ENCODE measurements around the gene SH3BGRL2.
"Not testable (repeated sequence)": the region's sequence is repeated elsewhere in the genome, so short reads cannot be mapped to it uniquely, and the experiment has no call there.

The SH3BGRL2 gene

DNA sequence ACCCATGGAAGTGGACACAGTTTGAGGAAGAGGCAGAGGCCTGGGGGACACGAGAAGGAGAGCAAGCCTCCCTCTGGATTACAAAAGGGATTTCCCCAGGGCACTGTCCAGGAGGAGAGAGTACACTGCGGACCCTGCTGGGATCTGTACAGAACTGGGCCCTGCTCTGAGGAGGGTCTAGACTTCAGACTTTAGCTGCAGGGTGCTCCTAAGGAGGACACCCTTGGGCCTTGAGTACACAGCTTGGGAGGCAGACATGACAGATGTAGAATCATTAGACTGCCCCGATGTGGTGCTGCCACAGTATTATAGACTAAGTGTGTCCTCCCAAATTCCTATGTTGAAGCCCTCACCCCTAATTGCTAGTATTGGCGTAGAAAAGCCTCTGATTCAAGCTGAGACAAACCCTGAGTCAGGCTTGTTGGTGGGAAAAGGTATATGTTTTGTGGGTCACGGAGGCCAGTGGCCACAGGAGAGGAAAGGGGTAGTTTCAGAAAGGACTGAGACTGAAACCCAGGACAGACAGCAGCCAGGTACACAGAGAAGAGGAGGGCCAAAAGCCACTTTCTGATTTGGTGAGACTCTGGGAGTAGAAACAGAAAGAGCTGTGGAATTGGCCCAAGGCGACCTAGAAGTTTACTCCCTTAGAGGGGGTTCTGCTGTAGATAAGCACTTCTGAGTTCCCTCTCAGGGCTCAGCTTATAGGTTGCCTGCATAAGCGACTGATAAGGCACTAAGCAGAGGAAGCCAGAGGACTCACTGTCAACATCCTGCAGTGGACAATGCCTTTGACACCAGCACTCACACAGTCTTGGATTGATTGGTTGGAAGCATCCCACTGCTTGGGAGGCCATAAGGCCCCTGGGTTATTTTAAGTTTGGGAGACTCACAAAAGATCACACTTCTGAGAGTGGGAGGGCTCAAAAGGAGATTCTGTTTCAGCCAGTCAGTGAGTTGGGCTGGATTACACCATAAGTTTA, 16.5 kb upstream of the SH3BGRL2 start:
- DNase-seq: peak; percentile 94

DNA sequence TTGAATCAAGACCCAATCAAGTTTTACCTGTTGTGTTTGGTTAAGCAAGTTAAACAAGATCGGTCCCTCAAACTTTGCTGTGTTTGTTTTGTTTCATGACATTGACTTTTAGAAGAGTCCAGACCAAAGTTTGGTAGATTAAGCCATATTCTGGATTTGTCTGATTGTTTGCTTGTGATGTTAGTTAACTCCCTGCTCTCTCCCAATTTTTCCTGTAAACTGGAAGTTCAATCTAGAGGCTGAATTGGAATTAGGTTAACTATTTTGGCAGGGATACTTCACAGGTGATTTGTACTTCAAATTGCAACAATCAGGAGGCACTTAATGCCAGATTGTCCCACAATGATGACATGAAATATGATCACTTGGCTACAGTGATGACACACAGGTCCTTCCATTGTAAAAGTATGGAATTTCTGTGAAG, 13.6 kb upstream of the SH3BGRL2 start:
- DNase-seq: no peak

DNA sequence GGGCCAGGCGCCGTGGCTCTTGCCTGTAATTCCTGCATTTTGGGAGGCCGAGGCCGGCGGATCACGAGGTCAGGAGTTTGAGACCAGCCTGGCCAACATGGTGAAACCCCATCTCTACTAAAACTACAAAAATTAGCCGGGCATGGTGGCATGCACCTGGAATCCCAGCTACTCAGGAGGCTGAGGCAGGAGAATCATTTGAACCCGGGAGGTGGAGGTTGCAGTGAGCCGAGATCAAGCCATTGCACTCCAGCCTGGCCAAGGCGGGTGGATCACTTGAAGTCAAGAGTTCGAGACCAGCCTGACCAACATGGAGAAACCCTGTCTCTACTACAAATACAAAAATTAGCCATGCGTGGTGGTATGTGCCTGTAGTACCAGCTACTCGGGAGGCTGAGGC, 12.7 kb upstream of the SH3BGRL2 start:
- not testable (repeated sequence) for DNase-seq

GRCh38 chr6:79621579-79621978, 9.6 kb upstream of the SH3BGRL2 start:
- peak; percentile 76 for DNase-seq

GRCh38 chr6:79622364-79622763, 8.8 kb upstream of the SH3BGRL2 start:
- no peak for DNase-seq

DNA sequence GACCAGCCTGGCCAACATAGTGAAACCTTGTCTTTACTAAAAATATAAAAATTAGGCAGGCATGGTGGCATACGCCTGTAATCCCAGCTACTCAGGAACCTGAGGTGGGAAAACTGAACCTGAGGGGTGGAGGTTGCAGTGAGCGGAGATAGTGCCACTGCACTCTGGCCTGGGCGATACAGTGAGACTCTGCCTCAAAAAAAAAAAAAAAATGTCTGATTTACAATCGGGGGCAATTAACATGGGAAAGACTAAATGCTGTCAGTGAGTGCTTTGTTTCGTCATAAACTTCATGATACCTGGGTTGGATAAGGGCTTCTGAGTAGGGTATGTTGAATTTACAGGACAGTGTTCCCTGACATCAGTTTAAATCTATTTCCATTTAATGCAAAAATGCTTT, 8.0 kb upstream of the SH3BGRL2 start:
- DNase-seq: no peak

- no peak for DNase-seq
Observed at GRCh38 chr6:79625746-79626145, 5.4 kb upstream of the SH3BGRL2 start.

GRCh38 chr6:79626811-79627210, 4.3 kb upstream of the SH3BGRL2 start:
- no peak for DNase-seq

GRCh38 chr6:79627422-79627821, 3.7 kb upstream of the SH3BGRL2 start:
- DNase-seq: no peak

DNA sequence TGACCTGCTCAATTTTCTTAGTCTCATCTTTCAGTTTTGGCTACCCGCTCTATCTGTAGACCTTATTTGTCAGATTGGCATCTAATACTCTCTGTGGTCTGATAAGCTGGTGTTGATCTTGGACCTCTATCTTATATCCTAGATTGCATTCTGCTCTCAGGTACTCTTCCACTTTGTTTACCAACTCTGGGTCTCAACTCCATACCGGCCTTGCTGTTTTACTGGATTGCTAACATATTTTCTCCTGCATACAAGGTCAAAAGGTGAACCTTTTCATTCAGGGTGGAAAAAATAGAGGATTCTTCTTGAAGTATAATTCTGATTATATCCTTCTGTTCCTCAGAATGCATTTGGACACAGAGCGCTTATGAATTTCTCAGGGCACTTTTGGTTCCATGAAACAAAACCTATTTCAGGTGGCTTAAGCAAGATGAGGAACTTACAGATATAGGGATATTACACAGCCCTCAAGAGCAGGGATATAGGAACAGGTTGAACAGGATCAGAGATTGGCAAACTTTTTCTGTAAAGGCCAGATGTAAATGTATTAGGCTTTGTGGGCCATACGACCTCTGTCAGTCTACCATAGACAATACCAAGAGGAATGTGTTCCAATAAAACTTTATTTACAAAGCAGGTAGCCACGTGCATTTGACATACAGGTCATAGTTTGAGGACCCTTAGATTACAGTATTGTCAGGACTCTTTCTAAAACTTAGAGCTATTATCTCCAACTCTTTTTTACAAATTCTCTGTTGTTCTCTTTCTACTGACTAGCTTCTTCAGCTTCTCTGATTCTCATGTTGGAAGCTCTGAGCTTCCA, 2.5 kb upstream of the SH3BGRL2 start:
- DNase-seq: no peak

- DNase-seq: no peak
Observed at GRCh38 chr6:79630380-79630882, 698 bp upstream of the SH3BGRL2 start.

DNA sequence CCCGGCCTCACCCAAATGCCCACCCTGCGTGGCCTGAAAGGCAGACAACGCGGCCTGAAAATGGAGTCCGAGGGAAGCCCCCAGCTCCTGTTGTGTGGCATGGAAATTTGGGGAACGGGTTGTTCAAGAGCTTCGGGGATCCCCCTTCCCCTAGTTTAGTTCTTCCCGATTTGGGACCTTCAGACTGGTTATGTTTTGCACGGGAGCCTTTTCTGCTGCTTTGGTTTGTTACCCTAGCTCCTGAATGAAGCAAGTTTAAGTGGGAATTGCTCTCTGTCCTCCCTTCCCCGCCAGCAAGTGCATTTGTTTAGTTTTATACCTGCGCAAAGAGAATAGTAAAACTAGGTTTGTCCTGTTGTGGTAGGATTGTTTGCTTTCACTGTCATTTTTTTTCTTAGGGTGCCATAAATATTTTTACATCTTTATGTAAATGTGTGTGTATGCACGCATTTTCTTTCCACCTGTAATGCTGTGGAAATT, 604 bp downstream of the SH3BGRL2 start:
- peak; percentile 50 for DNase-seq

- peak; percentile 79 for DNase-seq
Observed at GRCh38 chr6:79632580-79632979, 1.5 kb downstream of the SH3BGRL2 start.

GRCh38 chr6:79634491-79635231, 3.5 kb downstream of the SH3BGRL2 start:
- peak; percentile 27 for DNase-seq

DNA sequence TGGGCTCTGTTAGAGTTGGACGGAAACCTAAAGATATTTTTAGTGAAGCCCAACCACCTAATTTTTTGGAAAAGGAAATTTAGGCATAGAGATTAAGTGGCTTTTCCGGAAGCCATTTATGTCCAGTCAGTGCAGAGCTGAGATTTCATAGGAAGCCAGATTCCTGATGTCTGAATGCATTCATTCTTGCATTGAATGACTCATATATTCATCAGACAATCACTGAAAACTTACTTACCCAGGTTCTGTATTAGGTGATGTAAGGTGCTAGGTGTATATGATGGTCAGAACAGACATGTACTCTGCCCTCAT, 4.1 kb downstream of the SH3BGRL2 start:
- no peak for DNase-seq

- DNase-seq: no peak
Observed at GRCh38 chr6:79636673-79637072, 5.5 kb downstream of the SH3BGRL2 start.

GRCh38 chr6:79640146-79641111, 9.3 kb downstream of the SH3BGRL2 start:
- DNase-seq: peak; percentile 51

DNA sequence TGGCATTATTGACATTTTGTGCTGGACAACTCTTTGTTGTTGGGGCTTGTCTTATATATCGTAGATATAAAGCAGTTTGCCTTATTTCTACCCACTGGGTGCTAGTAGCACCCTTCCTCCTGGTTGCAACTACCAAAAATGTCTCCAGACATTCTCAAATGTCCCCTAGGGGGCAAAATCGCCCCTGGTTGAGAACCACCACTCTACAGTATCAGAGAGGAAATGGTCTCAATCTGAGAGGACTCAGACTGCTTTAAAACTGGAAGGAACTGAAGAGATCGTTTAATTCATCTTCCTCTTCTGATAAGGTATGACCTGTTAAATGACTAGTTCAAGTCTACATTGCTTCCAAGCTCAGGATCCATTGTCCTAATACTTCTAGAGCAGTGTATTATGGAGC, 14.9 kb downstream of the SH3BGRL2 start:
- DNase-seq: peak; percentile 77

DNA sequence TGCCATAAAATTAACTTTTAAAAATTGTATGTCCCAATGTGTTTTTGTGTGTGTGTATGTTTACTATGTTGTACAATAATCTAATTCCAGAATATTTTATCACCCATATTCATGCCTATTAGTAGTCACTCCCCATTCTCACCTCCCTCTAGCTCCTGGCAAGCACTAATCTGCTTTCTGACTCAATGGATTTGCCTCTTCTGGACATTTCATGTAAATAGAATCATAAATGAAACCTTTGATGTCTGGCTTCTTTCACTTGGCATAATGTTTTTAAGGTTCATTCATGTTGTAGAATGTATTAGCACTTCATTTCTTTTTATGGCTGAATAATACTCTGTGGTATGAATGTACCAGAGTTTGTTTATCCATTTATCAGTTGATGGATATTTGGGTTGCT, 15.4 kb downstream of the SH3BGRL2 start:
- DNase-seq: no peak

DNA sequence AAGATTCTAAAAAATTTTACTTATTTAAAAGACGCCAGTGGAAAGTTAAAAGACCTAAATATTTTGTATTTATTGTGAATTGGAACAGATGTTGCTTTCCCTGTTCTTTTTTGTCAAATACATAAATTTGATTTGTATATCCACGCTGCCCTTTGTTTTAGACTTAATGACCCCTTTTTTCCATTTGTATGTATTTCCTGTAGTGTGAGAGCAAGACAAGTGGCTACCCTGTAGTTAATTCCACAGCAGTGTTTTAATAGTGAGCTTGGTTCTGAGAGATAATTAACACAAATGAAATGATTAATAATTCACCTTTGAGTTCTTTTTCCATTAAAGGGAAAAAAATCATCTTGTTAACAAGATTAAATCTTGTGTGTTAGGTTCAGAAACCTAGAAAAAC, 16.6 kb downstream of the SH3BGRL2 start:
- no peak for DNase-seq

GRCh38 chr6:79648328-79648727, 17.2 kb downstream of the SH3BGRL2 start:
- no peak for DNase-seq

DNA sequence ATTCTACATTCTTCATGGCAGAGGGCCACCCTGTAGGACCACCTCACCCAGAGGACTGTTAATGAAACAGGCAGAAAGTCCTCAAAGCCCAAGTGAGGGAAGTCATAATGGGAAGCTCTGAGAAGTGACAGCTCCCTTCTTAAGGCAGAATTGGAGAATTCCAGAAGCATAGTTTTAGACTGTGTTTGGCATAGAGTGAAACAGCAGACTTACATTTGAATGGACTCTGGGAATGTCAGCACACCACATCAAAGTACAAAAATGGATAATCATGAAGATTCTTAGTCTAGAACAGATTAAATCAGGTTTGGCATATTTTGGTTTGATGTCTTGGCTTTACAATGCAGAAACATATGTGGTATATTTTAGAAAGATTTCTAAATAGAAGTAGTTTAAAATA, 17.9 kb downstream of the SH3BGRL2 start:
- DNase-seq: no peak
